Activated naive CD8-positive, alpha-beta T cell (primary cell): Measurements from ENCODE around the gene NSF.
"Not testable (repeated sequence)": the region's sequence is repeated elsewhere in the genome, so short reads cannot be mapped to it uniquely, and the experiment has no call there.

Source experiments
- H3K27ac Mint-ChIP-seq: one replicate; pipeline ENCODE4 v1.8.0; 2021; ENCODE audit warnings: mixed read lengths
- H3K27me3 Mint-ChIP-seq: one replicate; pipeline ENCODE4 v1.8.0; 2021; ENCODE audit warnings: mixed read lengths
- H3K36me3 Mint-ChIP-seq: one replicate; pipeline ENCODE4 v1.8.0; 2021; ENCODE audit warnings: mixed read lengths
- H3K4me1 Mint-ChIP-seq: one replicate; pipeline ENCODE4 v1.8.0; 2021; ENCODE audit warnings: low read depth, mixed read lengths
- H3K4me3 Mint-ChIP-seq: one replicate; pipeline ENCODE4 v1.8.0; 2021; ENCODE audit warnings: mild to moderate bottlenecking, mixed read lengths
- H3K9me3 Mint-ChIP-seq: one replicate; pipeline ENCODE4 v1.8.0; 2021; ENCODE audit warnings: low read depth, mixed read lengths

The NSF gene

GRCh38 chr17:46590157-46591146 lies at the start of gene NSF:
Gene NSF (plus strand): TSS chr17:46590669. CDS start chr17:46590776, 107 bp downstream.
- not testable (repeated sequence) for H3K4me3 Mint-ChIP-seq, H3K27me3 Mint-ChIP-seq, H3K27ac Mint-ChIP-seq, H3K36me3 Mint-ChIP-seq, H3K4me1 Mint-ChIP-seq, H3K9me3 Mint-ChIP-seq

DNA sequence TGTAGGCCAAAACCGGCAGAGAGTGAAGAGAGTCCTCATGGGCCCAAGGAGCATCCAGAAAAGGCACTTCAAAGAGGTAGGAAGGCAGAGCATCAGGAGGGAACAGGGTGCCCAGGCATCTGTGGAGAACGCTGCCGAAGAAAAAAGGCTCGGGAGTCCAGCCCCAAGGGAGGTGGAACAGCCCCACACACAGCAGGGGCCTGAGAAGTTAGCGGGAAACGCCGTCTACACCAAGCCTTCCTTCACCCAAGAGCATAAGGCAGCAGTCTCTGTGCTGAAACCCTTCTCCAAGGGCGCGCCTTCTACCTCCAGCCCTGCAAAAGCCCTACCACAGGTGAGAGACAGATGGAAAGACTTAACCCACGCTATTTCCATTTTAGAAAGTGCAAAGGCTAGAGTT lies 41.9 kb upstream of the NSF start:
- not testable (repeated sequence) for H3K4me1 Mint-ChIP-seq, H3K9me3 Mint-ChIP-seq, H3K4me3 Mint-ChIP-seq, H3K36me3 Mint-ChIP-seq, H3K27me3 Mint-ChIP-seq
- peak overlapping the region; percentile 54 for H3K27ac Mint-ChIP-seq

DNA sequence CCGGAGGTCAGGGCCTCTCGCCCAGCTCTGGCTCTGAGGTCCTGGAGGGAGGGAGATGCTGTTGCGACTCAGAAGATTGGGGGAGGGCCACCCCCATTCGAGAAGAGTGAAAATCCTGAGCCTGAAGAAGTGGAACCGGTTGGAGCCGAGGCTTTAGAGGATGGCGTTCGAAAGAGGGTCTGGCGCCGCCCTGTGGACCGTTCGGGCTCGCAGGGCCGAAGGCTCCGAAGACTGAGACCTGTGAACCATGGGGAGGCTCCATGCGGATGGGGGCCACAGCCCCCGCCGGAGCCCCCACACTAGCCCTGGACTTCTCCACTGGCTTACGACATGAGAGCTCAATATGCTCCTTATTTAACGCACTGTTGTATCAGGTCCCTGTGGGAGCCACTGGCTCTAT lies 31.3 kb upstream of the NSF start:
- not testable (repeated sequence) for H3K27ac Mint-ChIP-seq, H3K9me3 Mint-ChIP-seq, H3K4me1 Mint-ChIP-seq, H3K36me3 Mint-ChIP-seq, H3K27me3 Mint-ChIP-seq, H3K4me3 Mint-ChIP-seq

- not testable (repeated sequence) for H3K36me3 Mint-ChIP-seq, H3K4me3 Mint-ChIP-seq, H3K27ac Mint-ChIP-seq, H3K4me1 Mint-ChIP-seq, H3K27me3 Mint-ChIP-seq, H3K9me3 Mint-ChIP-seq
These were observed 30.4 kb upstream of the NSF start for GRCh38 chr17:46560048-46560447.

- H3K4me1 Mint-ChIP-seq, H3K9me3 Mint-ChIP-seq, H3K27ac Mint-ChIP-seq, H3K4me3 Mint-ChIP-seq, H3K27me3 Mint-ChIP-seq, H3K36me3 Mint-ChIP-seq: not testable (repeated sequence)
These were observed 24.2 kb upstream of the NSF start for GRCh38 chr17:46566284-46566683.

- not testable (repeated sequence) for H3K4me1 Mint-ChIP-seq, H3K27ac Mint-ChIP-seq, H3K36me3 Mint-ChIP-seq, H3K27me3 Mint-ChIP-seq, H3K4me3 Mint-ChIP-seq, H3K9me3 Mint-ChIP-seq
These were observed 23.5 kb upstream of the NSF start for GRCh38 chr17:46566980-46567379.

DNA sequence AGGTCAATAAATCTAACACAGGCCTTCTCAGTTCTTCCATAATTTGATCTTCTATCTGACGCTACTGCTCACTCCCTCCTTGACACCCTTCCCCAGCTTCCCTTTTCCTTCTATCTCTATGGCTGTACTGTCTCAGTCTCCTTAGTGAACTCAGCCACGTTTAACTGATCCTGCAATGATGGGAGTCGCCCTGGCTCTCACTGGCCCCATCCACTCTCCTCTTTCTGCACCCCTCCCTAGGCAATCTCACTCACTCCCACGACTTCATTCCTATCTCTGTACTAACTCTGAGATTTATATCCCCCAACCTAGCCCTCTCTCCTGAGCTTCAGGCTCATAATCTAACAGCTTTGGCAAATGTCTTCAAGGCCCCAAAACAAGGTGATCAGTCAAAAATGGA lies 18.7 kb upstream of the NSF start:
- not testable (repeated sequence) for H3K27ac Mint-ChIP-seq

GRCh38 chr17:46579083-46580075 lies 11.1 kb upstream of the NSF start, which contains the start of gene ARL17A:
Gene ARL17A (minus strand): TSS chr17:46579691. CDS start chr17:46576322, 3,369 bp downstream.
- not testable (repeated sequence) for H3K36me3 Mint-ChIP-seq, H3K4me1 Mint-ChIP-seq, H3K27me3 Mint-ChIP-seq, H3K27ac Mint-ChIP-seq, H3K9me3 Mint-ChIP-seq
- H3K4me3 Mint-ChIP-seq, result peak within 1 kb of the TSS; percentile 40

More for the DNA sequence above, 18.7 kb upstream of the NSF start:
- not testable (repeated sequence) for H3K27me3 Mint-ChIP-seq, H3K36me3 Mint-ChIP-seq, H3K4me1 Mint-ChIP-seq, H3K9me3 Mint-ChIP-seq, H3K4me3 Mint-ChIP-seq

DNA sequence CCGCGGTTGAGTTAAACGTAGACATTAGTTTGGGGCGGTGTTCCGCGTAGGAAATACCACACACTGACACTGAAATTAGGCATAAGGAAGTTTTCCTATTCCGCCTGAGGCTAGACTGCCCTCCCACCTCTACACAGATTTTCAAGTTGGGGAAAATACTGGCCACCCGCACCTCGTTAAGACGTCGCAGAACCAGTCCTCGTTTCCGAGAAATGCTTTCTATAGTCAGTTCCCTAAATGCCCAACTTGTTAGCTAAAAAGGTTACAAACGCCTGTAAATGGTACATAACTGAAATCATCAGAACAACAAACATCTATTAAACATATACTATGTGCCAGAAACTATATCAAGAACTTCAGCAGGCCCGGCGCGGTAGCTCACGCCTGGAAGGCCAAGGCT lies 10.4 kb upstream of the NSF start:
- peak overlapping the region; percentile 40 for H3K4me3 Mint-ChIP-seq
- not testable (repeated sequence) for H3K36me3 Mint-ChIP-seq, H3K9me3 Mint-ChIP-seq, H3K27me3 Mint-ChIP-seq, H3K27ac Mint-ChIP-seq, H3K4me1 Mint-ChIP-seq

GRCh38 chr17:46585444-46585843 lies 5.0 kb upstream of the NSF start:
- H3K9me3 Mint-ChIP-seq, H3K36me3 Mint-ChIP-seq, H3K4me1 Mint-ChIP-seq, H3K4me3 Mint-ChIP-seq, H3K27ac Mint-ChIP-seq, H3K27me3 Mint-ChIP-seq: not testable (repeated sequence)

- H3K4me3 Mint-ChIP-seq, H3K4me1 Mint-ChIP-seq, H3K27ac Mint-ChIP-seq, H3K27me3 Mint-ChIP-seq, H3K36me3 Mint-ChIP-seq, H3K9me3 Mint-ChIP-seq: not testable (repeated sequence)
These were observed 863 bp downstream of the NSF start for GRCh38 chr17:46591332-46591731.

DNA sequence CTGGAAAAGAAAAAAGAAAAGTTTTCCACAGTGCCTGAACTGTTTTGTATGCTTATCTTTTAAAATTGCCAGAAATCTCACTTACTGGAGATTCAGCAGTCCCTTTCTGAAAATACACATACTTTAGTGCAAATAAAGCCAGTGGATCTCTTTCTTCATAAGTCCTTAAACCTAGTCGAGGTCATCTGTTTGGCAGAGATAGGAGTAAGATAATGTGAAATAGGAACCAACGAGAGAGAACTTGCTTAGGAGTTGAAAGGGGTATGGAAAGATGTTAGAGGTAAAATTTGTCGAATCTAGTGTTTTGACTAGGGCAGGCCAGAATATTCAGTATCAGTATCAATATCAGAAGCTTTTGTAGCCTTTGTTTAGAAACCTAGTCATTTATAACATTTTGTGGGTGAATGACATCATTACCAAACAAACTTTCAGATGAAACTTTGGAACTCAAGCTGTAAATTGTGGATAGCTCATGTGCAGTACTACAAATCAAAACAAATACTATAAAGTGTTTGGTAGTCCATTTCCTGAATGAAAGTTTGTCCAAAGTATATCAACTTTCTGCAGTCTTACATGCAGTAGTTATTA lies 8.0 kb downstream of the NSF start:
- H3K9me3 Mint-ChIP-seq, H3K4me3 Mint-ChIP-seq, H3K4me1 Mint-ChIP-seq, H3K36me3 Mint-ChIP-seq, H3K27me3 Mint-ChIP-seq: not testable (repeated sequence)
- H3K27ac Mint-ChIP-seq, result peak overlapping the region; percentile 46

- H3K9me3 Mint-ChIP-seq, H3K27ac Mint-ChIP-seq, H3K36me3 Mint-ChIP-seq, H3K27me3 Mint-ChIP-seq, H3K4me1 Mint-ChIP-seq, H3K4me3 Mint-ChIP-seq: not testable (repeated sequence)
These were observed 10.3 kb downstream of the NSF start for GRCh38 chr17:46600767-46601166.

- H3K27me3 Mint-ChIP-seq, H3K4me1 Mint-ChIP-seq, H3K27ac Mint-ChIP-seq, H3K4me3 Mint-ChIP-seq, H3K36me3 Mint-ChIP-seq, H3K9me3 Mint-ChIP-seq: not testable (repeated sequence)
These were observed 12.7 kb downstream of the NSF start for GRCh38 chr17:46603125-46603524.

GRCh38 chr17:46611304-46611703 lies 20.8 kb downstream of the NSF start:
- H3K27me3 Mint-ChIP-seq, H3K9me3 Mint-ChIP-seq, H3K4me1 Mint-ChIP-seq, H3K36me3 Mint-ChIP-seq, H3K27ac Mint-ChIP-seq, H3K4me3 Mint-ChIP-seq: not testable (repeated sequence)
